Osteocyte (in vitro differentiated cells): Measurements from ENCODE around the gene DNAH11. TPM values are rescaled to one million over a fixed set of nuclear protein-coding genes. Genes with fewer than 3 reads are reported as not detected.

Source experiments
- DNase-seq: peaks from one replicate; pipeline ENCODE4 v3.0.0; 2021; ENCODE audit warnings: mixed read lengths; ENCODE audit not compliant: unreplicated experiment; ENCODE audit errors: extremely low spot score
- H3K27ac Mint-ChIP-seq: one replicate; pipeline ENCODE4 v1.8.0; 2021; ENCODE audit warnings: mild to moderate bottlenecking, mixed read lengths; ENCODE audit not compliant: unreplicated experiment
- H3K27me3 Mint-ChIP-seq: one replicate; pipeline ENCODE4 v1.8.0; 2021; ENCODE audit warnings: mixed read lengths; ENCODE audit not compliant: unreplicated experiment
- H3K36me3 Mint-ChIP-seq: one replicate; pipeline ENCODE4 v1.8.0; 2021; ENCODE audit warnings: mixed read lengths; ENCODE audit not compliant: unreplicated experiment
- H3K4me1 Mint-ChIP-seq: one replicate; pipeline ENCODE4 v1.8.0; 2021; ENCODE audit warnings: mixed read lengths; ENCODE audit not compliant: unreplicated experiment
- H3K4me3 Mint-ChIP-seq: one replicate; pipeline ENCODE4 v1.8.0; 2021; ENCODE audit warnings: mild to moderate bottlenecking, moderate library complexity, mixed read lengths; ENCODE audit not compliant: unreplicated experiment
- H3K9me3 Mint-ChIP-seq: one replicate; pipeline ENCODE4 v1.8.0; 2021; ENCODE audit warnings: mixed read lengths; ENCODE audit not compliant: unreplicated experiment
- total RNA-seq: library from RNA; stranded (reverse); gene quantifications from 2 replicates; pipeline ENCODE4 v1.2.1, GENCODE V29; 2021
- TF ChIP-seq, protein P1 (sequence below): fragments of 200-600 bp; sonication (generic); IDR thresholded peaks from 2 replicates; pipeline ENCODE4 v1.5.0; 2021; ENCODE audit warnings: antibody characterized with exemption, mild to moderate bottlenecking, moderate library complexity

Gene DNAH11
- total RNA-seq, 1 donor from 2014 or later: not detected

DNA sequence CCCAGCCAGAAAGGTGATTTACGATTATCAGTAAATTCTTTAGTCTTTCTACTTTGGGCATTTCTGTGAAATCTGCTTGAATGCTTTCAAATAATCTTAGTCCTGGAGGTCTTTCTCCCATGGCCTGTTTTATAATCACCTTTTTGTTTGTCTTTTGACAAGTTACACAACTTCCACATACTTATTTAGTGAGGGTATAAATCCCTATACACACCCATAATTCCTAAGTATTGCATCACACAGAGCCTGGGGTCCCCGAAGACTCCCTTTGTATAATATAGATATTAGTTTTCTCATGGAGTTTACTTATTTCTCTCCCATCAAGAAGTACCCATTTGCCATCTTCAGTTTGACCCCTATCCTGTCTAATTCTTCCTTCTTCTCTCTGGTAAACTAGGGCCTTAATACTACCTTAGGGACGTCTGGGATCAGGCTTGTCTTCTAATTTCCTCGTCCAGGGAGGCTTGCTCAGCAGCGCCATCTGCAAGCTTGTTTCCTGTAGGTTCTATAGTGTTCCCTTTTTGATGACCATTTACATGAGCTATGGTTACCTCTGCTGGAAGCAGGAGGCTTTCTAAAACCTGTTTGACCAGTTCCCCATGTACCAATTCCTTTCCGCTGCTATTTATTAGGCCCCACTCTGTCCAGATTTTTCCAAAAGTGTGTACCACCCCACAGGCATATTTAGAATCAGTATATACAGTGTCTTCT is 8.1 kb downstream of the DNAH11 start:
- Mint-ChIP-seq H3K36me3 (no peaks in the 10 kb centered on the region), H3K27me3 (peaks cover 8% of the 10 kb centered on the region), H3K4me3 (no peak overlapping the region), H3K9me3 (no peaks in the 10 kb centered on the region), H3K4me1 (no peaks in the 10 kb centered on the region), H3K27ac (no peak overlapping the region)
- TF ChIP-seq, protein P1, sequence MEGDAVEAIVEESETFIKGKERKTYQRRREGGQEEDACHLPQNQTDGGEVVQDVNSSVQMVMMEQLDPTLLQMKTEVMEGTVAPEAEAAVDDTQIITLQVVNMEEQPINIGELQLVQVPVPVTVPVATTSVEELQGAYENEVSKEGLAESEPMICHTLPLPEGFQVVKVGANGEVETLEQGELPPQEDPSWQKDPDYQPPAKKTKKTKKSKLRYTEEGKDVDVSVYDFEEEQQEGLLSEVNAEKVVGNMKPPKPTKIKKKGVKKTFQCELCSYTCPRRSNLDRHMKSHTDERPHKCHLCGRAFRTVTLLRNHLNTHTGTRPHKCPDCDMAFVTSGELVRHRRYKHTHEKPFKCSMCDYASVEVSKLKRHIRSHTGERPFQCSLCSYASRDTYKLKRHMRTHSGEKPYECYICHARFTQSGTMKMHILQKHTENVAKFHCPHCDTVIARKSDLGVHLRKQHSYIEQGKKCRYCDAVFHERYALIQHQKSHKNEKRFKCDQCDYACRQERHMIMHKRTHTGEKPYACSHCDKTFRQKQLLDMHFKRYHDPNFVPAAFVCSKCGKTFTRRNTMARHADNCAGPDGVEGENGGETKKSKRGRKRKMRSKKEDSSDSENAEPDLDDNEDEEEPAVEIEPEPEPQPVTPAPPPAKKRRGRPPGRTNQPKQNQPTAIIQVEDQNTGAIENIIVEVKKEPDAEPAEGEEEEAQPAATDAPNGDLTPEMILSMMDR: no peak
- no peak for DNase-seq

DNA sequence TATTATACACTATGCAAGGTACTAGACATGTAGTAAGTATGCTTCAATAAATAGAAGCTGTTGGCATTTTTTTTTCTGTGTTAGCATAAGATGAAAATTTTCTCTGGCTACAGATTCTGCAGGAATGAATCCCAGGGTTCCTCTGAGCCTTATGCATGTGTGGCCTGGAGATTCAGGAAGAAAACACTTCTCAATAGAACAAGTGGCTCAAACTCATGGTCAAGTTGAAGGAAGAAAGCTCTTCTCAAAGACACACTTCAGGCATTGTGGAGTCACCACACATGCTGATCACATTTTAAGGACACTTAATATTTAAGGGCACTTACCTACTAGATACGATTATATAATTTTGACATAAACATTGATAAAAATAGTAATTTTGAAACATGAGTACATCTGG is 19.5 kb downstream of the DNAH11 start:
- no peak overlapping the region for H3K4me3 Mint-ChIP-seq
- TF ChIP-seq, protein P1: no peak
- no peaks in the 10 kb centered on the region for H3K9me3 Mint-ChIP-seq
- no peak overlapping the region for H3K27ac Mint-ChIP-seq
- no peaks in the 10 kb centered on the region for H3K36me3 Mint-ChIP-seq
- no peak for DNase-seq
- peaks cover 6% of the 10 kb centered on the region for H3K27me3 Mint-ChIP-seq
- H3K4me1 Mint-ChIP-seq: no peaks in the 10 kb centered on the region

DNA sequence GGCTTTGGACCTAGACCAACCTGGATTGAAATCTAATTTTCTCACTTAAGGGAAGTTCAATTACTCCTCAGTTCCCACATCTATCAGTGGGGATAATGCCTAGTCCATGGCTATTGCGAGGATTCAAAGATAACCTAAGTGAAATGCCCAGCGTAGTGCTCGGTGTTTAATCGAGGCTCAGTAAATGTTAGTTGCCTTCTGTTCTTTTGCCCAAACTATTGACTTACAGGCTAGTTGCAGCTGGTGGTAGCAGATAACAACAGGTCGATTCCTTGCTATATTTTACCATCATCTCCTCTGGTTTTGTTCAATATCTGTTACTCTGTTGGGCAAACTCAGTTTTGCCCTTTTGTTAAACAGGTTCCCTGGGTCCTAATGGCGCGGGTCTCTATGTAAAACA is 22.8 kb downstream of the DNAH11 start:
- TF ChIP-seq, protein P1: no peak
- Mint-ChIP-seq H3K36me3 (no peaks in the 10 kb centered on the region), H3K27ac (no peak overlapping the region), H3K27me3 (peaks cover 2% of the 10 kb centered on the region), H3K9me3 (no peaks in the 10 kb centered on the region), H3K4me3 (no peak overlapping the region), H3K4me1 (no peaks in the 10 kb centered on the region)
- no peak for DNase-seq

DNA sequence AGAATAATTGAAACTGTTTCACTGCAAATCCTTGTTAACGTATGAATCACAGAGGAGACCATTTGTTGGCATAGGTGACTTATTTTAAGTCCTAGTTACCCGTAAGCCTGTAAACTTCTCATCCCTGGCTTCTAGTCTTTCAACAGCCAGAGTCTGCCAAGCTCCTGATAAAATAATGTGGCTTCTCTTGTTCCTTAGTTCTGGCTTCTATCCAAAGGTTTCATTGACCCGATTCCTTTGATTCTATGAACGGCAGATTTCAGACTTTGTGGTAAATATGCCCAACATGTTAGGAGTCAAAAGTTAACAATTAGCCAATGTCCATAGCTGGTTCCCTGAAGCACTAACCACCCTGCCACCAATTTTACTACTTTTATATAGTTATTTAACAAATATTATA is 23.3 kb downstream of the DNAH11 start:
- TF ChIP-seq, protein P1: no peak
- Mint-ChIP-seq H3K4me3 (no peak overlapping the region), H3K27ac (no peak overlapping the region), H3K9me3 (no peaks in the 10 kb centered on the region), H3K4me1 (no peaks in the 10 kb centered on the region), H3K27me3 (peaks cover 5% of the 10 kb centered on the region), H3K36me3 (no peaks in the 10 kb centered on the region)
- DNase-seq: no peak

DNA sequence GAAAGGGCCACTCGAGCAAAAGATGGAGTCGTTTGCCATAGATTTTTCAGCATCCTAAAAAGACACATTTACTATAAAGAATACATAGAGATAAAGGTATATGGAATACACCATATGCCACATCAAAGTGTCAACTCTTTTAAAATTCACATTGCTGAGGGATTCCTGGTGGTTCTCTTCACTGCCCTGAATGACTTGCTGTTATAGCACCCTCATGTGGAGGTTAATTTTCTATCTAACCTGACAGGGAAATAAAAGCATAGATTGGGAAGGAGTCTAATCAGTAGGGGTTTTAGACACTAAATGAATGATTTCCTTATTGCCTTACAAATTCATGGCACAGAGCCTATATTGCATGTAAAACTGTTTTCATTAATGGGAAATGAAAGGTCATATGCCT is 25.9 kb downstream of the DNAH11 start:
- no peak for DNase-seq
- Mint-ChIP-seq H3K27ac (no peak overlapping the region), H3K27me3 (peaks cover 13% of the 10 kb centered on the region), H3K36me3 (no peaks in the 10 kb centered on the region), H3K4me1 (no peaks in the 10 kb centered on the region), H3K9me3 (no peaks in the 10 kb centered on the region), H3K4me3 (no peak overlapping the region)
- TF ChIP-seq, protein P1: peak; percentile 34
